ENCODE results near the gene HM13.

GRCh38 chr20:31565699-31566318, 51.6 kb downstream of the HM13 start:
- TF ChIP-seq, protein P1, sequence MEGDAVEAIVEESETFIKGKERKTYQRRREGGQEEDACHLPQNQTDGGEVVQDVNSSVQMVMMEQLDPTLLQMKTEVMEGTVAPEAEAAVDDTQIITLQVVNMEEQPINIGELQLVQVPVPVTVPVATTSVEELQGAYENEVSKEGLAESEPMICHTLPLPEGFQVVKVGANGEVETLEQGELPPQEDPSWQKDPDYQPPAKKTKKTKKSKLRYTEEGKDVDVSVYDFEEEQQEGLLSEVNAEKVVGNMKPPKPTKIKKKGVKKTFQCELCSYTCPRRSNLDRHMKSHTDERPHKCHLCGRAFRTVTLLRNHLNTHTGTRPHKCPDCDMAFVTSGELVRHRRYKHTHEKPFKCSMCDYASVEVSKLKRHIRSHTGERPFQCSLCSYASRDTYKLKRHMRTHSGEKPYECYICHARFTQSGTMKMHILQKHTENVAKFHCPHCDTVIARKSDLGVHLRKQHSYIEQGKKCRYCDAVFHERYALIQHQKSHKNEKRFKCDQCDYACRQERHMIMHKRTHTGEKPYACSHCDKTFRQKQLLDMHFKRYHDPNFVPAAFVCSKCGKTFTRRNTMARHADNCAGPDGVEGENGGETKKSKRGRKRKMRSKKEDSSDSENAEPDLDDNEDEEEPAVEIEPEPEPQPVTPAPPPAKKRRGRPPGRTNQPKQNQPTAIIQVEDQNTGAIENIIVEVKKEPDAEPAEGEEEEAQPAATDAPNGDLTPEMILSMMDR (IDR thresholded peaks at IDR 0.05; ENCODE audit: low read depth, low read length, missing input control), result no peak
- TF ChIP-seq ATF3 (IDR thresholded peaks at IDR 0.05) (no peak), GABPA (IDR thresholded peaks at IDR 0.05 in 1 of 2, conservative IDR thresholded peaks at IDR 0.05 in 1 of 2) (no peak), RAD21 (IDR thresholded peaks at IDR 0.05) (no peak), TAF1 (conservative IDR thresholded peaks at IDR 0.05) (no peak)

Measured in liver (tissue), 3 donors.